Measurements from ENCODE around the gene APRT. TPM values are rescaled to one million over a fixed set of nuclear protein-coding genes. Genes with fewer than 3 reads are reported as not detected.

APRT gene
- total and polyA plus RNA-seq, 9 of the 15 experiments (the other 6 are each of a cell fraction or from before 2014, with no cell fraction given), result 41.7 to 409 (median 146) TPM

DNA sequence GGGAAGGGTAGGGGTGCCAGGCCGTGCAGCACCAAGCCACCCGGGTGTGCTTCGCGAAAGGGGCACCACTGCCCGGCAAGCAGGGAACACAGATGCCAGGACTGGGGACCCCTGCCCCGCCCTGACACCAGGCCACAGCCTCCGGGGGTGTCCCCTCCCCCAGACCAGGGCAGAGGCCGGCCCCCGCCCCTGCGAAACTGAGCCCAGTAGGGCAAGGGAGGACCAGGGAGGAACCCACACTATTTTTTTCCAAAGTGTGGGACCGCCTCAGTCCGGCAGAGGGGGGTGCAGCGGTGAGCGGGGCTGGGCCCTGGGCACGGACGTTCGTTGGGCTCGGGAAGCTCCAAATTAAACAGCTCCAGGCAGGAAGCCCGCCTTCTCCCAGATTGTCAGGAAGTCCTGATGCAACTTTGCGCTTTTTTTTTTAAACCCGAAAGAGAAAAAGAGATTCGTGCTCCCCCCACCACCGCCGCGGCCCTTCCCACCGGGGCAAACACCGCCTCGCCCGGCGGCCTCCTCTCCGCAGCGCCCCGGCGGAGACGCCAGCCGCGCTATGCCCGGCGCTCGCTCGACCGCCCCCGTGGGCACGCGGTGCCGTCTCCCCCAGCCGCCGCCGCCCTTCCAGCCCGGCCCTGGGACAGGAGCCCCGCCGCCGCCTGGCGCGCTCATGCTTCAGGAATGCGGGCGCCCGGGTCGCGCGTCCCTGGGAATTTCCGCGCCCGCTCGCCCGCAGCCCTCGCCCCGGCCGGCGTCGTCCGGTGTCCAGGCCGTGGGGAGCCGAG, 27.5 kb downstream of the APRT start (continued):
- TF ChIP-seq HNRNPH1 (optimal IDR thresholded peaks at IDR 0.05; ENCODE audit: low read depth, low read length) (no peak), TAF1 (IDR thresholded peaks at IDR 0.05; ENCODE audit: control insufficient read depth, extremely low read depth, insufficient read depth, low read length, severe bottlenecking) (peak; percentile 53), CHD2 (IDR thresholded peaks at IDR 0.05; ENCODE audit: low read depth, low read length) (no peak), ZNF76 (CRISPR knock-in tag; IDR thresholded peaks at IDR 0.05; ENCODE audit: borderline replicate concordance) (no peak), TAF7 (tag; IDR thresholded peaks at IDR 0.05) (no peak), FOXK1 (CRISPR knock-in tag; IDR thresholded peaks at IDR 0.05; ENCODE audit: borderline replicate concordance) (peak; percentile 62; the same call in 1 of the 2 replicates), CBX1 (IDR thresholded peaks at IDR 0.05; ENCODE audit: low read depth) (peak; percentile 39; the same call in 1 of the 2 replicates), JUND (IDR thresholded peaks at IDR 0.05; ENCODE audit: borderline replicate concordance, low read depth, low read length) (0 out of 2 replicates have a peak, but pooled peaks have one; percentile 3), JUND (tag; IDR thresholded peaks at IDR 0.05; ENCODE audit: borderline replicate concordance, low read depth, low read length) (no peak; the same call in 2 of the 3 replicates)
- TF ChIP-seq, protein P1, sequence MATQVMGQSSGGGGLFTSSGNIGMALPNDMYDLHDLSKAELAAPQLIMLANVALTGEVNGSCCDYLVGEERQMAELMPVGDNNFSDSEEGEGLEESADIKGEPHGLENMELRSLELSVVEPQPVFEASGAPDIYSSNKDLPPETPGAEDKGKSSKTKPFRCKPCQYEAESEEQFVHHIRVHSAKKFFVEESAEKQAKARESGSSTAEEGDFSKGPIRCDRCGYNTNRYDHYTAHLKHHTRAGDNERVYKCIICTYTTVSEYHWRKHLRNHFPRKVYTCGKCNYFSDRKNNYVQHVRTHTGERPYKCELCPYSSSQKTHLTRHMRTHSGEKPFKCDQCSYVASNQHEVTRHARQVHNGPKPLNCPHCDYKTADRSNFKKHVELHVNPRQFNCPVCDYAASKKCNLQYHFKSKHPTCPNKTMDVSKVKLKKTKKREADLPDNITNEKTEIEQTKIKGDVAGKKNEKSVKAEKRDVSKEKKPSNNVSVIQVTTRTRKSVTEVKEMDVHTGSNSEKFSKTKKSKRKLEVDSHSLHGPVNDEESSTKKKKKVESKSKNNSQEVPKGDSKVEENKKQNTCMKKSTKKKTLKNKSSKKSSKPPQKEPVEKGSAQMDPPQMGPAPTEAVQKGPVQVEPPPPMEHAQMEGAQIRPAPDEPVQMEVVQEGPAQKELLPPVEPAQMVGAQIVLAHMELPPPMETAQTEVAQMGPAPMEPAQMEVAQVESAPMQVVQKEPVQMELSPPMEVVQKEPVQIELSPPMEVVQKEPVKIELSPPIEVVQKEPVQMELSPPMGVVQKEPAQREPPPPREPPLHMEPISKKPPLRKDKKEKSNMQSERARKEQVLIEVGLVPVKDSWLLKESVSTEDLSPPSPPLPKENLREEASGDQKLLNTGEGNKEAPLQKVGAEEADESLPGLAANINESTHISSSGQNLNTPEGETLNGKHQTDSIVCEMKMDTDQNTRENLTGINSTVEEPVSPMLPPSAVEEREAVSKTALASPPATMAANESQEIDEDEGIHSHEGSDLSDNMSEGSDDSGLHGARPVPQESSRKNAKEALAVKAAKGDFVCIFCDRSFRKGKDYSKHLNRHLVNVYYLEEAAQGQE (IDR thresholded peaks at IDR 0.05; ENCODE audit: borderline replicate concordance), result peak; percentile 45
- TF ChIP-seq, protein P1 (CRISPR knock-in tag; IDR thresholded peaks at IDR 0.05; ENCODE audit: low read depth), result no peak
- TF ChIP-seq, protein P2, sequence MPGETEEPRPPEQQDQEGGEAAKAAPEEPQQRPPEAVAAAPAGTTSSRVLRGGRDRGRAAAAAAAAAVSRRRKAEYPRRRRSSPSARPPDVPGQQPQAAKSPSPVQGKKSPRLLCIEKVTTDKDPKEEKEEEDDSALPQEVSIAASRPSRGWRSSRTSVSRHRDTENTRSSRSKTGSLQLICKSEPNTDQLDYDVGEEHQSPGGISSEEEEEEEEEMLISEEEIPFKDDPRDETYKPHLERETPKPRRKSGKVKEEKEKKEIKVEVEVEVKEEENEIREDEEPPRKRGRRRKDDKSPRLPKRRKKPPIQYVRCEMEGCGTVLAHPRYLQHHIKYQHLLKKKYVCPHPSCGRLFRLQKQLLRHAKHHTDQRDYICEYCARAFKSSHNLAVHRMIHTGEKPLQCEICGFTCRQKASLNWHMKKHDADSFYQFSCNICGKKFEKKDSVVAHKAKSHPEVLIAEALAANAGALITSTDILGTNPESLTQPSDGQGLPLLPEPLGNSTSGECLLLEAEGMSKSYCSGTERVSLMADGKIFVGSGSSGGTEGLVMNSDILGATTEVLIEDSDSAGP (CRISPR knock-in tag; IDR thresholded peaks at IDR 0.05), result no peak
- TF ChIP-seq, protein P3, sequence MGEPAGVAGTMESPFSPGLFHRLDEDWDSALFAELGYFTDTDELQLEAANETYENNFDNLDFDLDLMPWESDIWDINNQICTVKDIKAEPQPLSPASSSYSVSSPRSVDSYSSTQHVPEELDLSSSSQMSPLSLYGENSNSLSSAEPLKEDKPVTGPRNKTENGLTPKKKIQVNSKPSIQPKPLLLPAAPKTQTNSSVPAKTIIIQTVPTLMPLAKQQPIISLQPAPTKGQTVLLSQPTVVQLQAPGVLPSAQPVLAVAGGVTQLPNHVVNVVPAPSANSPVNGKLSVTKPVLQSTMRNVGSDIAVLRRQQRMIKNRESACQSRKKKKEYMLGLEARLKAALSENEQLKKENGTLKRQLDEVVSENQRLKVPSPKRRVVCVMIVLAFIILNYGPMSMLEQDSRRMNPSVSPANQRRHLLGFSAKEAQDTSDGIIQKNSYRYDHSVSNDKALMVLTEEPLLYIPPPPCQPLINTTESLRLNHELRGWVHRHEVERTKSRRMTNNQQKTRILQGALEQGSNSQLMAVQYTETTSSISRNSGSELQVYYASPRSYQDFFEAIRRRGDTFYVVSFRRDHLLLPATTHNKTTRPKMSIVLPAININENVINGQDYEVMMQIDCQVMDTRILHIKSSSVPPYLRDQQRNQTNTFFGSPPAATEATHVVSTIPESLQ (CRISPR knock-in tag; IDR thresholded peaks at IDR 0.05), result no peak
- TF ChIP-seq, protein P4, sequence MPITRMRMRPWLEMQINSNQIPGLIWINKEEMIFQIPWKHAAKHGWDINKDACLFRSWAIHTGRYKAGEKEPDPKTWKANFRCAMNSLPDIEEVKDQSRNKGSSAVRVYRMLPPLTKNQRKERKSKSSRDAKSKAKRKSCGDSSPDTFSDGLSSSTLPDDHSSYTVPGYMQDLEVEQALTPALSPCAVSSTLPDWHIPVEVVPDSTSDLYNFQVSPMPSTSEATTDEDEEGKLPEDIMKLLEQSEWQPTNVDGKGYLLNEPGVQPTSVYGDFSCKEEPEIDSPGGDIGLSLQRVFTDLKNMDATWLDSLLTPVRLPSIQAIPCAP (CRISPR knock-in tag; IDR thresholded peaks at IDR 0.05; ENCODE audit: borderline replicate concordance), result peak; percentile 73; the same call in 1 of the 2 replicates
